HG03565 (cell line): Measurements from ENCODE around the gene MYO18B.

Experiments used
- ATAC-seq: cut with Tn5 transposase; IDR thresholded peaks from one replicate; pipeline ENCODE4 v1.9.1; 2021; ENCODE audit warnings: mild to moderate bottlenecking, moderate library complexity; ENCODE audit not compliant: unreplicated experiment

The MYO18B gene

DNA sequence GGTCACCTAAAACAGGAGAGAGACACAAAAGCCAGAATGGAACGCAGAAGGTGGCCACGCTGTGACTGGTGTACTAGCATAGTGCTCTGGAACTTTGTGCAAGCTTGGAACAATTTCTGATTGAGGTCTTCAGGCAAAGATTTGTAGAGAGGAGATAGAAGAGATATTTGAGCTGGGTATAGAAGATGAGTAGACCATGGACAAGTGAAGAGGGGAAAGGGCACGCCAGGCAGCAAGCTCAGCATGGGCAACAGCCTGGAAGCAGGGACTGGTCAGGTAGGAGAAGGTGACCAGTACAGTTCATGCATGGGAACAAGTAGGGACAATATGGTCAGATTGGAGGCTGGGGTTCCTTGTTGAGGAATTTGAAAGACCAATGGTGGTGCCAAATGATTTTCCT, 24.4 kb downstream of the MYO18B start:
- no peak for ATAC-seq

- ATAC-seq, result no peak
Measured at GRCh38 chr22:25770333-25770732, 28.3 kb downstream of the MYO18B start.

DNA sequence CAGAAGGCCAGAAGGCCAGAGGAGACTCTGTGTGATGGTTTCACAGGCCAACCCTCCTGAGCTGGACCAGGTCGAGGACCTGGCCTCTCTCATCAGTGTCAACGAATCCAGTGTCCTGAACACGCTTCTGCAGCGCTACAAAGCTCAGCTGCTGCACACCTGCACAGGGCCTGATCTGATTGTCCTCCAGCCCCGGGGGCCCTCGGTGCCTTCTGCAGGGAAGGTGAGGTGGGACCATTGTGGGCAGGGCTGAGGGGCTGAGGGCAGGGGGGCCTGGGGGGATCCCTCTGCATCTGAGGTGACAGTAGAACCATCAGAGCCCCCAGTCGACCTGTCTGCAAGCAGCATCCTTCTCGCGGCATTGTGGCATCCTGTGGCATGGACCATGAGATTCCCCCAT, 30.3 kb downstream of the MYO18B start:
- no peak for ATAC-seq

GRCh38 chr22:25774575-25775026, 32.6 kb downstream of the MYO18B start:
- ATAC-seq, result no peak

DNA sequence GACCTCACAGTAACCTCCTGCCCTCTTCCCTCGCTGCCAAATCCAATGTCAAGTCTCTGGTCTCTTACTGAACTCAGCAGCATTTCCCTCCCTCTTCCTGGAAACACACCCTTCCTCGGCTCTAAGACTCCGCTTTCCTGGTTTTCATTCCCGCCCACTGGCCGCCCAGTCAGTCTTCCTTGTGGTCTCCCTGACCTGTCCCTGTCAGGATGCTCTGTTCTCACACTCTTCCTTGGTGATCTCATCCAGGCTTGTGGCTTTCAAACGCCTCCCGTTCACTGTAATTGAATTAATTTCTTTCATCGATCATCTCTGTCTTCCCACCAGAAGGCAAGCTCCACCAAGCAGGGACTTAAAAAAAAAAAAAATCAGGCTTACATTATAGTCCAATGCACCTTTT, 33.5 kb downstream of the MYO18B start:
- ATAC-seq, result no peak

DNA sequence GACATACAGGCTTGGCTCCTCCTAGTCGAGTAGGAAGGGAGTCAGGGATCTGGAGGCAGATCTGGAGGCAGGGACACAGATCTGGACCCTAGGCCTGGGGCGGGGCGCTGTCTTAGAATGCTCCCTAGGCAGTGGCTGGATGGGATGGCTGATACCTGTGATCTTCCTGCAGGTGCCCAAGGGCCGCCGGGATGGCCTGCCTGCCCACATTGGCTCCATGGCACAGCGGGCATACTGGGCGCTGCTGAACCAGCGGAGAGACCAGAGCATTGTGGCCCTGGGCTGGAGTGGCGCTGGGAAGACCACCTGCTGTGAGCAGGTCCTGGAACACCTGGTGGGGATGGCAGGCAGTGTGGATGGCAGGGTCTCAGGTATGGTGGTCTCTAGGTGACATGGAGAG, 35.4 kb downstream of the MYO18B start:
- ATAC-seq, result no peak

GRCh38 chr22:25777870-25778269, 35.9 kb downstream of the MYO18B start:
- ATAC-seq, result no peak

GRCh38 chr22:25779426-25779825, 37.4 kb downstream of the MYO18B start:
- no peak for ATAC-seq

GRCh38 chr22:25779890-25780289, 37.9 kb downstream of the MYO18B start:
- ATAC-seq, result no peak

- no peak for ATAC-seq
Measured at GRCh38 chr22:25780673-25781072, 38.7 kb downstream of the MYO18B start.

- ATAC-seq, result no peak
Measured at GRCh38 chr22:25781801-25782200, 39.8 kb downstream of the MYO18B start.

DNA sequence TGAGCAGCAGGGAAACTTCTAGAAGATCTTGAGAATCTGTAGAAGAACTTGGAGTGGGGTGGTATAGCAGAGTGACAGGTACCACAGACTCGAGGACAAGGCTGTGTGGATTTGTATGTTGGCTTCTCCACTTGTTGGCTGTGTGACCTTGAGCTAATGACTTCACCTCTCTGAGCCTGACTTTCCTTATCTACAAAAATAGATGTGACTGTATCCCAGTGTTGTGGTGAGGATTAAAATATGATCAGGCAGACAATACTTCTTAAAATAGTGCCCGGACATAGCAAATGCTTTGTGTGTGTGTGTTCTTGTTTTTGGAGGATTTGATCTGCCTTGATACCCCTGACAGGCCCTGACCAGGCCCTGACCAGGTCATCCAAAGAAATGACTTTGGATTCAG, 40.8 kb downstream of the MYO18B start:
- ATAC-seq, result no peak

DNA sequence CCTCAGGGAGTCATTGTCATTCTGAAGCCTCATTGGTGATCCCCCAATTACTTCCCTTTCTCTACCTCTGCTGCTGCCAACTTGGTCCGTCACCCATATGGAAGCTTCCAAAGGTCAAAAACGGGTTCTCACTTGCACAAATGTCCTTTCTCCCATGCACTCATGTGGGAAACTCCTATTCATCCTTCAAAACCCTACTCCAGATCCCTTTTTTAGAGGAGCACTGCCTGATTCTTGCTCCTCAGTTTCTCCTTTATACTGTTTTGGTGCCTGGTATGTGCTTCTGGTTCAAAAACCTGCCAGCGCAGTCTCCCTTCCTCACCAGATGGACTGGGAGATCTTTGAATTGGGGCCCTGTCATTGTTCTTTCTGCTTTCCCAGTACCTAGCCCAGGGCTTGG, 41.9 kb downstream of the MYO18B start:
- no peak for ATAC-seq

GRCh38 chr22:25786165-25786564, 44.2 kb downstream of the MYO18B start:
- ATAC-seq, result no peak

DNA sequence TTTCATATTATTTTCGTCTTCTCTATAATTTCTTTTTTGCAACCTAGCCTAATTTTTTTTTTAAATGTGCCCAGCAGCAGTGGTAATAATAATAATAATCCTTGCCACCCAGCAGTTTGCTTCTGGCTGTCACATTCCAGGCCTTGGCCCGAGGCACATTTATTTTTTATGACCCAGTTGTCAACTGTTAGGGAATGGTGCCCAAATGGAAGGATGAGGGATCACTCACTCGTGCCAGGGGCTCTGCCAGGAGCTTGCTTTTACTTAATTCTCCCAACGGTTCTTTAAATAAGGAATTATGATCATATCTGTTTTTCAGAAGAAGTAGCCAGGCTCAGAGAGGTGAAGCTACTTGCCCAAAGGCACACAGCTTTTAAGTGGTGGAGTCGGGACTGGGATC, 49.6 kb downstream of the MYO18B start:
- no peak for ATAC-seq

DNA sequence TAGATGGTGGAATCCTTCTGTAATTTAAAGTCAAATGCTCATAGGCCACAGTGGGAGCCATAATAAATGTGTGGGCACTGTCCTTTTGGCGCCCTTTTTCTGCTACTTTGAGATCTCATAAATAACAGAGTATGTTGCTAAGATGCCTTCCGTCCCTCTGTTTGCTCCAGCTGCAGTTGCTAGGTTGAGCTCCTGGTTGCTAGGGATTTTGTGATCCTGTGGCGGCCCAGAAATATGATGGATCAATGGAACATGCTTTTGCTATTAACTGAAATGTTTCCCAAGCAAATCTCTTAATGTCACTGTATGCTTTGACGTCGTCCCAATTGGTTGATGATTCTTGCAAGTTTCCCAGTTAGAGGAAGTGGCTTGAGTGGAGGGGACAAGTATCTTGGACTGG, 53.5 kb downstream of the MYO18B start:
- no peak for ATAC-seq

DNA sequence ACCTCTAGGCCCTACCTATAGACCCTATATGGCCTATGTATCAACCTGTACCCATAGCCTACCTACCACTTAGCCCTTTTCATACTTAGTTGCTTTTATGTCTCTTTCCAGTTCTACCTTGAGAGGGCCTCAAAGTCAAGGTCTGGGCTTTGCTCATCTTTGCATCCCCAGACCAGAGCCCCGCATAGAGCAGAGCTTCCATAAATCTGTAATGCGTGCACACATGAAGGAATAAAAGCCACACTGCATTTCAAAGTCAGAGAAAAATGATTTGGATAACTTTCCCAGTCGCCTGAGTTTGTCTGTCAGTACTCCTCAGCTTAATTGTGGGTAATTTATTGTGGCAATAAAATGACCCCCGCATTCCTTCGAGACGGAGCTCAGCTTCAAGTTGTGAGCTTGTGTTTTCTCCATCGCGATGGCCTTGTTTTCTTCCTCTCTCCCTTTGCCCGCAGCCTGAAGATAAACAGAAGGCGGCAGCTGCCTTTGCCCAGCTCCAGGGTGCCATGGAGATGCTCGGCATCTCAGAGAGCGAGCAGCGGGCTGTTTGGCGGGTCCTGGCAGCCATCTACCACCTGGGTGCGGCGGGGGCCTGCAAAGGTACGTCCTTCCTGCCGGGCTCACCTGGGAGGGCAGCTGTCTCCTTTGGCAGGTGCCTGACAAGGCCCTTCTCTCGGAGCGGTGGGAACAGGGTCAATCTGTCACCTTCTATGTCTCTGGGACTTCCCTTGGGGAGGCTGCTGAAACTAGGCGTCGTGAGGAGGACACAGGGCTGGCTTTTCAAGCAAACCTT, 55.7 kb downstream of the MYO18B start:
- no peak for ATAC-seq

DNA sequence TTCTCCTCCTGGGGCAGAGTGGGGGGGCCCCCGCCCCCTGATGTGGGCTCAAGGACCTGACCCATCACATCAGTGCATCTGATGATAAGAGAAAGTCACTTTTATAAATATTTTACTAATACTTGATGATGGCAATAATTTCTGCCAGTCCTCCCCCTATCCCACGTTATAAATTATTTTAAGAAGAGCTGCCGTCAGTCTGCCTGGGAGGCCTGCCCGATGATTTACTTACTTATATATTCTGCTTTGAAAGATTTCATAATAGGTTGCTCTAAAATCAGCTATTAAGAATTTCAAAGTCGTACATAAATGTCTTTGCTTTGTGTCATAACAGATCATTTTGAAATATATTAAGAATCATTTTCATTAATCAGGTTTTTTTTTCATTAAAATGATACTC, 58.8 kb downstream of the MYO18B start:
- no peak for ATAC-seq

DNA sequence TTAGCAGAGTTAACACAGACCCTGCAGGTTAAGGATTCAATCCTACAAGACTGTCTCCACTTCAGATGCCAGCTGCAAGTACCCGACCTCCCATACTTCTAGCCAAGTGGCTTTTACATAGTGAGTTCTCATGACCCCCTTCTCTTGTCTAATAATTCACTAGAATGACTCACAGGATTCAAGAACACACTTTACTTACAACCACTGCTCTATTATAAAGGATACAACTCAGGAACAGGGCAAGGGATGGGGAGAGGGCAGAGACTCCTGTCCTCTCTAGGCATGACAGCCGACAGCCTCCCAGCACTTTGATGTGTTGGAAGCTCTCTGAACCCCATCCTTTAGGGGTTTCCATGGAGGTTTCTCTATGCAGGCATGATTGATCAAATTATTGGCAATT, 60.0 kb downstream of the MYO18B start:
- no peak for ATAC-seq

- ATAC-seq, result no peak
Measured at GRCh38 chr22:25804676-25805075, 62.7 kb downstream of the MYO18B start.

DNA sequence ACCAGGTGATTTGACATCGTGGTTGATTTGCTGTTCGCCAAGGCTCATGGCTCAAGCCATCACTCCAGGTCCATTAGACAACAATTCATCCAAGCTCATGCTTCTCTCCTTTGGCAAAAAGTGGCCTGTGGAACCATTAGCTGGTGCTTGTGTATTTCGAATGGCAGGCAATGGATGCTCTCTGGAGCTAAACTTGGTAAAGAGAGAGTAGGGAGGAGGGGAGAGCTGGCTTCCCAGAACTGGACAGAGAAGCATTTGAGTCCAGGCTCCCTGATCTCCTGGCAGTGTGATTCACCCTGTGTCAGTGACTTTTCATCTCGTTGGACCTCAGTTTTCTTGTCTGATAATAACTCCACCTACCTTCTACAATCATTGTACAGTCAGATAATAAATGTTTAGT, 64.6 kb downstream of the MYO18B start:
- ATAC-seq, result no peak

- ATAC-seq, result no peak
Measured at GRCh38 chr22:25814685-25815084, 72.7 kb downstream of the MYO18B start.

- ATAC-seq, result no peak
Measured at GRCh38 chr22:25815561-25815960, 73.6 kb downstream of the MYO18B start.
